Astrocyte (in vitro differentiated cells and primary cell): ENCODE measurements around the gene TRPV2. TPM values are rescaled to one million over a fixed set of nuclear protein-coding genes. Genes with fewer than 3 reads are reported as not detected.

ENCODE experiments used
- DNase-seq: peaks from one replicate; pipeline ENCODE4 v3.0.0-alpha.2; 2010; ENCODE audit warnings: low read depth
- FAIRE-seq: peaks from 2 replicates; lab custom pipeline; 2011; peaks lifted over from hg19 to GRCh38; lab: Jason Lieb, UNC
- H2AFZ ChIP-seq: 2 replicates; pipeline ENCODE4 v1.6.0; 2012; ENCODE audit warnings: low read depth, low read length, inconsistent platforms
- H3K27ac ChIP-seq: 2 replicates; pipeline ENCODE4 v1.5.1; 2011; ENCODE audit warnings: low read depth, low read length, inconsistent platforms
- H3K27me3 ChIP-seq: 2 replicates; pipeline ENCODE4 v1.6.0; 2011; ENCODE audit warnings: low read length, inconsistent platforms; ENCODE audit not compliant: insufficient read depth
- H3K36me3 ChIP-seq: 2 replicates; pipeline ENCODE4 v1.5.1; 2011; ENCODE audit warnings: low read length, inconsistent platforms; ENCODE audit not compliant: insufficient read depth
- H3K4me1 ChIP-seq: 2 replicates; pipeline ENCODE4 v1.5.1; 2011; ENCODE audit warnings: low read length, inconsistent platforms; ENCODE audit not compliant: insufficient read depth
- H3K4me2 ChIP-seq: 2 replicates; pipeline ENCODE4 v1.6.0; 2012; ENCODE audit warnings: low read length, inconsistent platforms
- H3K4me3 ChIP-seq: 2 replicates; pipeline ENCODE4 v1.5.1; 2011; ENCODE audit warnings: low read depth, mild to moderate bottlenecking, low read length, inconsistent platforms; ENCODE audit not compliant: insufficient read depth
- H3K79me2 ChIP-seq: 2 replicates; pipeline ENCODE4 v1.6.0; 2012; ENCODE audit warnings: mild to moderate bottlenecking, low read length, inconsistent platforms; ENCODE audit not compliant: insufficient read depth
- H3K9ac ChIP-seq: 2 replicates; pipeline ENCODE4 v1.6.0; 2012; ENCODE audit warnings: mild to moderate bottlenecking, low read length, inconsistent platforms
- H3K9me3 ChIP-seq: 2 replicates; pipeline ENCODE4 v1.5.1; 2012; ENCODE audit warnings: low read depth, mild to moderate bottlenecking, low read length, inconsistent platforms; ENCODE audit not compliant: insufficient read depth
- H4K20me1 ChIP-seq: 2 replicates; pipeline ENCODE4 v1.6.0; 2012; ENCODE audit warnings: low read length, inconsistent platforms; ENCODE audit not compliant: insufficient read depth
- H3K27ac Mint-ChIP-seq: one replicate; pipeline ENCODE4 v1.8.0; 2021; ENCODE audit warnings: mild to moderate bottlenecking, mixed read lengths; ENCODE audit not compliant: unreplicated experiment
- H3K27me3 Mint-ChIP-seq: one replicate; pipeline ENCODE4 v1.8.0; 2021; ENCODE audit warnings: low read depth, mixed read lengths; ENCODE audit not compliant: unreplicated experiment
- H3K36me3 Mint-ChIP-seq: one replicate; pipeline ENCODE4 v1.8.0; 2021; ENCODE audit warnings: low read depth, mixed read lengths; ENCODE audit not compliant: unreplicated experiment
- H3K4me1 Mint-ChIP-seq: one replicate; pipeline ENCODE4 v1.8.0; 2021; ENCODE audit warnings: low read depth, mixed read lengths; ENCODE audit not compliant: unreplicated experiment
- H3K4me3 Mint-ChIP-seq: one replicate; pipeline ENCODE4 v1.8.0; 2021; ENCODE audit warnings: mild to moderate bottlenecking, moderate library complexity, mixed read lengths; ENCODE audit not compliant: unreplicated experiment
- H3K9me3 Mint-ChIP-seq: one replicate; pipeline ENCODE4 v1.8.0; 2021; ENCODE audit warnings: mild to moderate bottlenecking, mixed read lengths; ENCODE audit not compliant: unreplicated experiment
- CTCF ChIP-seq: IDR thresholded peaks from 2 replicates; pipeline ENCODE4 v1.5.1; 2011; ENCODE audit warnings: low read depth, mild to moderate bottlenecking, inconsistent platforms, low read length, moderate library complexity; ENCODE audit not compliant: insufficient read depth
- EZH2 ChIP-seq: IDR thresholded peaks from 2 replicates; pipeline ENCODE4 v1.6.1; 2012; ENCODE audit warnings: mild to moderate bottlenecking, low read length, inconsistent platforms; ENCODE audit not compliant: insufficient read depth
- total RNA-seq: library from RNA; stranded (reverse); gene quantifications from 2 replicates; pipeline ENCODE4 v1.2.1, GENCODE V29; 2021

Gene TRPV2
- total RNA-seq, 1 donor from 2014 or later: 0.86 TPM

DNA sequence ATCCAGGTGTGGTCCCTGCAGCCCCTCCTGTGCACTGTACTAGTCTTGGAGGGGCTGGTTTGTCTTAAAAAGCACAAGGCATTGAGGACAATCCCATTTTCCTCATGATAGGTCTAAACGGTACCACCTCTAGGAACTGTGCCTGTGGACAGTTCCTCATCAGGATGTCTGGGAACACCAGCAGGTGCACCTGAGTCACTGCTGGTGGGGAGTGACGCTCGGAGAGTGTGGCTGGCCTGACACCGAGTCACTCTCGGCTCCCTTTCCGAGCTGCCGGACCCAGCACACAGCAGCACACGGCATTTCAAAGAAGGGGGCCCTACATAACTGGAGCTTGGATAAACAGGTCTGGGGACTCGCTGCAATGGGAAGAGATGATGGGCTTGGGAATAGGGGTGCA lies 51.0 kb downstream of the TRPV2 start:
- peaks cover 7% of the 10 kb centered on the region for H3K4me1 ChIP-seq

DNA sequence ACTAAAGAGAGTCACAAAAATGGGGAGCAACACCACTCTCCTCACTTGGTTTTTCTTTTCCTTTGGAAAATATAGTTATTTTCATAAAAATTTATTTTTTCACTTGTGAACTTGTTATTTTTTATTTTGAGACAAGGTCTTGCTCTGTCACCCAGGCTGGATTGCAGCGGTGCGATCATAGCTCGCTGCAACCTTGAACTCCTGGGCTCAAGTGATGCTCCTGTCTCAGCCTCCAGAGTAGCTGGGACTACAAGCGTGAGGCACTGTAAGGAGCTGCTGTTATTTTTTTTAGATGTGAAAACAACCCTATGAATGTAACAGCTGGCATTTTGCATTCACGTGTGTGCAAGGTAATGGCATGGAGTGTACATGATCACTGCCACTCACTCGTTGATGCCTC lies 51.7 kb downstream of the TRPV2 start:
- H3K4me1 Mint-ChIP-seq: no peaks in the 10 kb centered on the region
- H3K36me3 Mint-ChIP-seq: peaks cover 8% of the 10 kb centered on the region
- TF ChIP-seq CTCF (no peak), EZH2 (no peak)
- Histone ChIP-seq H3K36me3 (no peaks in the 10 kb centered on the region), H4K20me1 (peaks cover 2% of the 10 kb centered on the region), H3K27me3 (peaks cover under 1% of the 10 kb centered on the region), H2AFZ (no peak overlapping the region), H3K79me2 (no peaks in the 10 kb centered on the region), H3K4me2 (no peak overlapping the region), H3K27ac (no peak overlapping the region), H3K9ac (no peak overlapping the region), H3K4me1 (peaks cover 7% of the 10 kb centered on the region), H3K4me3 (no peak overlapping the region), H3K9me3 (no peaks in the 10 kb centered on the region)
- H3K27me3 Mint-ChIP-seq: peaks cover 38% of the 10 kb centered on the region
- no peak overlapping the region for H3K4me3 Mint-ChIP-seq
- H3K27ac Mint-ChIP-seq: no peak overlapping the region
- FAIRE-seq (no peak), DNase-seq (no peak)
- no peaks in the 10 kb centered on the region for H3K9me3 Mint-ChIP-seq

More for the DNA sequence above, 51.0 kb downstream of the TRPV2 start:
- Mint-ChIP-seq H3K27ac (no peak overlapping the region), H3K36me3 (peaks cover 8% of the 10 kb centered on the region), H3K4me3 (no peak overlapping the region), H3K27me3 (peaks cover 34% of the 10 kb centered on the region), H3K9me3 (no peaks in the 10 kb centered on the region), H3K4me1 (no peaks in the 10 kb centered on the region)
- DNase-seq: no peak
- no peak overlapping the region for H3K4me2 ChIP-seq
- H3K27me3 ChIP-seq: no peaks in the 10 kb centered on the region
- H3K27ac ChIP-seq: no peak overlapping the region
- no peaks in the 10 kb centered on the region for H3K9me3 ChIP-seq
- no peaks in the 10 kb centered on the region for H3K79me2 ChIP-seq
- H3K36me3 ChIP-seq: no peaks in the 10 kb centered on the region
- peaks cover 2% of the 10 kb centered on the region for H4K20me1 ChIP-seq
- TF ChIP-seq CTCF (no peak), EZH2 (no peak)
- H3K9ac ChIP-seq: no peak overlapping the region
- H3K4me3 ChIP-seq: no peak overlapping the region
- H2AFZ ChIP-seq: no peak overlapping the region
- no peak for FAIRE-seq

DNA sequence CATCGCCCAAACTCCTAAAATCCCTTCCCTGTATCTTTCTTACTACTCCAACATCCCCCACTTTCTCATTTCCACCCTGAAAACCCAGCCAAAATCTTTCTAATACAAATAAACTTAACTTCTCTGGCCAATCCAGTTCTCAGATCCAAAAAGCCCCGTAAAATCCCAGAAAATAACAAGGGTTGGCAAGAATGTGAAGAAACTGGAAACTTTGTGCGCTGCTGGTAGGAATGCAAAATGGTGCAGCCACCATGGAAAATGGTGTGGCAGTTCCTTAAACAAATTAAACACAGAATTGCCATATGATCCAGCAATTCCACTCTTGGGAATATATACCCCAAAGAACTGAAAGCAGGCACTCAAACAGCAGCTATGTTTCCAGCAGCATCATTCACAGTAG lies 52.5 kb downstream of the TRPV2 start:
- Mint-ChIP-seq H3K27ac (no peak overlapping the region), H3K4me3 (no peak overlapping the region), H3K4me1 (no peaks in the 10 kb centered on the region), H3K36me3 (peaks cover 6% of the 10 kb centered on the region), H3K27me3 (peaks cover 43% of the 10 kb centered on the region), H3K9me3 (no peaks in the 10 kb centered on the region)
- Histone ChIP-seq H3K4me2 (no peak overlapping the region), H3K9me3 (no peaks in the 10 kb centered on the region), H3K36me3 (no peaks in the 10 kb centered on the region), H3K79me2 (no peaks in the 10 kb centered on the region), H3K27ac (no peak overlapping the region), H2AFZ (no peak overlapping the region), H3K4me3 (no peak overlapping the region), H3K4me1 (peaks cover 7% of the 10 kb centered on the region), H4K20me1 (peaks cover 2% of the 10 kb centered on the region), H3K27me3 (peaks cover 2% of the 10 kb centered on the region), H3K9ac (no peak overlapping the region)
- FAIRE-seq: no peak
- TF ChIP-seq CTCF: no peak
- no peak for TF ChIP-seq EZH2
- no peak for DNase-seq
